Thoracic aorta (tissue), 2 donors: ENCODE data around the gene FOCAD. TPM values are rescaled to one million over a fixed set of nuclear protein-coding genes. Genes with fewer than 3 reads are reported as not detected.

Experiments
- ATAC-seq: fragments of 150-250 bp; one replicate; pipeline ENCODE4 v1.8.0; 2017; ENCODE audit warnings: low read depth; ENCODE audit not compliant: insufficient number of reproducible peaks, low FRiP score
- DNase-seq: peaks from one replicate; pipeline ENCODE4 v3.0.0-alpha.2; 2020; ENCODE audit warnings: low spot score
- H3K27ac ChIP-seq, 2 donors: fragments of 200-600 bp; sonication (generic); 1 replicate in 1 of 2; 2 replicates in 1 of 2; pipeline ENCODE4 v1.5.1; 2016; ENCODE audit warnings: mild to moderate bottlenecking in 2 of 2, moderate library complexity in 2 of 2
- H3K27me3 ChIP-seq: fragments of 200-600 bp; sonication (generic); replicated peaks from 2 replicates; pipeline ENCODE4 v1.6.0; 2016; ENCODE audit warnings: mild to moderate bottlenecking; ENCODE audit not compliant: insufficient read depth
- H3K36me3 ChIP-seq: fragments of 200-600 bp; sonication (generic); one replicate; pipeline ENCODE4 v1.5.1; 2016
- H3K4me1 ChIP-seq, 2 donors: fragments of 200-600 bp; sonication (generic); 1 replicate in 1 of 2; 2 replicates in 1 of 2; pipeline versions ENCODE4 v1.5.1 to v1.6.0; 2016; ENCODE audit warnings: low read depth in 2 of 2, mild to moderate bottlenecking in 1 of 2; ENCODE audit not compliant: control insufficient read depth in 1 of 2
- H3K4me3 ChIP-seq: fragments of 200-600 bp; sonication (generic); 2 replicates; pipeline ENCODE4 v1.5.1; 2016; ENCODE audit warnings: mild to moderate bottlenecking
- H3K9me3 ChIP-seq: fragments of 200-600 bp; sonication (generic); 2 replicates; pipeline ENCODE4 v1.5.1; 2016
- CTCF ChIP-seq: fragments of 200-600 bp; sonication (generic); IDR thresholded peaks from one replicate; pipeline ENCODE4 v1.5.1; 2019; ENCODE audit warnings: antibody characterized with exemption
- total RNA-seq, 2 donors: library from RNA; depleted of rRNA; stranded (reverse); fragments of >200 nt; gene quantifications; one replicate each; pipeline versions ENCODE4 v1.1.0 to v1.2.3, GENCODE V29; 2016

FOCAD gene
- total RNA-seq, 2 donors from 2014 or later: 33.1 to 45.9 TPM

DNA sequence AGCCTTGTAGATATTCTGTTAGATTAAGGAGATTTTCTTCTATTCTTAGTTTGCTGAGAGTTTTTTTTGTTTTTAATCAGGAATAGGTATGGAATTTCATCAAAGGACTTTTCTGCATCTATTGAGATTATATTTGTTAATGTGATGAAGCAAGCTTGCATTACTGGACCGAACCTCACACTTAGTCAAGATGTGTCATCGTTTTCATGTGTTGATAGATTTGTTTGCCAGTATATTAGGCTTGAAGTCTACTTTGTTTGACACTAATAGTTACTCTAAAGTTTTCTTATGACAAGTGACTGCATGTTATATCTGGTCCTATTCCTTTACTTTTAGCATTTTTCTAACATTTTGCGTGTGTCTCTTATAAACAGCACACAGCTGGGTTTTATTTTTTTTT lies 359.8 kb downstream of the FOCAD start:
- no peak for TF ChIP-seq CTCF
- Histone ChIP-seq H3K27me3 (no peaks in the 10 kb centered on the region), H3K36me3 (no peaks in the 10 kb centered on the region), H3K4me1 (no peaks in the 10 kb centered on the region), H3K9me3 (no peaks in the 10 kb centered on the region), H3K4me3 (no peak overlapping the region), H3K27ac (no peak overlapping the region)
- DNase-seq (no peak), ATAC-seq (no peak)

Other genes starting within 250 kb of the FOCAD start
- gene MLLT3, start 61.8 kb upstream of the FOCAD start, total RNA-seq: 1 to 10 TPM; 8.1 to 9.6 TPM